H9 (cell line): ENCODE measurements around the gene DOLPP1. TPM values are rescaled to one million over a fixed set of nuclear protein-coding genes. Genes with fewer than 3 reads are reported as not detected.

Experiments
- DNase-seq: peaks from one replicate; pipeline ENCODE4 v3.0.0-alpha.2; 2017
- H2AFZ ChIP-seq: one replicate; pipeline ENCODE4 v1.6.1; 2013; ENCODE audit warnings: mild to moderate bottlenecking, low read length, control low read depth, moderate library complexity
- H2AK5ac ChIP-seq: 2 replicates; pipeline ENCODE4 v1.6.1; 2013; ENCODE audit warnings: low read length, control low read depth, mixed read lengths; ENCODE audit not compliant: insufficient read length
- H2BK120ac ChIP-seq: one replicate; pipeline ENCODE4 v1.6.1; 2013; ENCODE audit warnings: low read depth, mild to moderate bottlenecking, low read length, control low read depth, inconsistent platforms; ENCODE audit not compliant: poor library complexity, severe bottlenecking
- H2BK12ac ChIP-seq: 2 replicates; pipeline ENCODE4 v1.6.1; 2013; ENCODE audit warnings: low read length, control low read depth, mixed read lengths, low read depth; ENCODE audit not compliant: insufficient read length
- H2BK15ac ChIP-seq: 2 replicates; pipeline ENCODE4 v1.6.1; 2013; ENCODE audit warnings: low read depth, low read length, control low read depth
- H2BK20ac ChIP-seq: one replicate; pipeline ENCODE4 v1.6.1; 2013; ENCODE audit warnings: low read depth, mild to moderate bottlenecking, low read length, control low read depth, inconsistent platforms; ENCODE audit not compliant: poor library complexity, severe bottlenecking
- H2BK5ac ChIP-seq: 2 replicates; pipeline ENCODE4 v1.6.1; 2013; ENCODE audit warnings: low read length, control low read depth, mixed read lengths; ENCODE audit not compliant: insufficient read length
- H3K14ac ChIP-seq: 2 replicates; pipeline ENCODE4 v1.6.1; 2013; ENCODE audit warnings: low read length, control low read depth; ENCODE audit not compliant: insufficient read depth
- H3K18ac ChIP-seq: 2 replicates; pipeline ENCODE4 v1.6.1; 2013; ENCODE audit warnings: low read depth, mild to moderate bottlenecking, mixed read lengths, low read length, control low read depth; ENCODE audit not compliant: insufficient read length
- H3K23ac ChIP-seq: 2 replicates; pipeline ENCODE4 v1.6.1; 2013; ENCODE audit warnings: low read length, control low read depth, mixed read lengths, low read depth; ENCODE audit not compliant: insufficient read length
- H3K23me2 ChIP-seq: 2 replicates; pipeline ENCODE4 v1.6.1; 2013; ENCODE audit warnings: low read depth, mild to moderate bottlenecking, mixed read lengths, low read length, control low read depth; ENCODE audit not compliant: insufficient read length, poor library complexity, severe bottlenecking
- H3K27ac ChIP-seq: 2 replicates; pipeline ENCODE4 v1.5.1; 2013; ENCODE audit warnings: low read length, control low read depth, mixed read lengths, low read depth; ENCODE audit not compliant: insufficient read length
- H3K27me3 ChIP-seq: 2 replicates; pipeline ENCODE4 v1.6.1; 2013; ENCODE audit warnings: low read length, control low read depth, inconsistent platforms; ENCODE audit not compliant: insufficient read depth
- H3K4ac ChIP-seq: 2 replicates; pipeline ENCODE4 v1.6.1; 2013; ENCODE audit warnings: low read depth, mild to moderate bottlenecking, control low read depth, inconsistent platforms, low read length, moderate library complexity
- H3K4me1 ChIP-seq: 2 replicates; pipeline ENCODE4 v1.6.1; 2013; ENCODE audit warnings: low read length, control low read depth, inconsistent platforms; ENCODE audit not compliant: insufficient read depth
- H3K4me2 ChIP-seq: 2 replicates; pipeline ENCODE4 v1.6.1; 2013; ENCODE audit warnings: low read length, control low read depth, mixed read lengths; ENCODE audit not compliant: insufficient read length, insufficient read depth
- H3K56ac ChIP-seq: 2 replicates; pipeline ENCODE4 v1.6.1; 2013; ENCODE audit warnings: low read depth, mild to moderate bottlenecking, mixed read lengths, low read length, control low read depth; ENCODE audit not compliant: insufficient read length
- H3K79me1 ChIP-seq: 2 replicates; pipeline ENCODE4 v1.6.1; 2013; ENCODE audit warnings: low read depth, mild to moderate bottlenecking, moderate library complexity, low read length, control low read depth, inconsistent platforms; ENCODE audit not compliant: insufficient read depth, poor library complexity, severe bottlenecking
- H3K79me2 ChIP-seq: 2 replicates; pipeline ENCODE4 v1.6.1; 2013; ENCODE audit warnings: low read length, control low read depth, inconsistent platforms; ENCODE audit not compliant: insufficient read depth
- H3K9ac ChIP-seq: 2 replicates; pipeline ENCODE4 v1.6.1; 2013; ENCODE audit warnings: low read length, control low read depth, mixed read lengths; ENCODE audit not compliant: insufficient read length; ENCODE audit errors: extremely low read depth
- H3K9me3 ChIP-seq: one replicate; pipeline ENCODE4 v1.6.1; 2013; ENCODE audit warnings: low read depth, low read length, inconsistent platforms; ENCODE audit not compliant: control insufficient read depth
- H3T11ph ChIP-seq: one replicate; pipeline ENCODE4 v1.6.1; 2013; ENCODE audit warnings: mild to moderate bottlenecking, low read length, control low read depth, inconsistent platforms
- H4K20me1 ChIP-seq: one replicate; pipeline ENCODE4 v1.6.1; 2013; ENCODE audit not compliant: control insufficient read depth, insufficient read length, insufficient read depth
- H4K5ac ChIP-seq: 2 replicates; pipeline ENCODE4 v1.6.1; 2013; ENCODE audit warnings: low read depth, mild to moderate bottlenecking, mixed read lengths, low read length, control low read depth; ENCODE audit not compliant: insufficient read length
- H4K8ac ChIP-seq: replicated peaks from 2 replicates; pipeline ENCODE4 v1.6.1; 2013; ENCODE audit warnings: low read length, control low read depth, mixed read lengths, low read depth; ENCODE audit not compliant: insufficient read length
- H4K91ac ChIP-seq: 2 replicates; pipeline ENCODE4 v1.6.1; 2013; ENCODE audit warnings: low read depth, mild to moderate bottlenecking, moderate library complexity, mixed read lengths, low read length, control low read depth; ENCODE audit not compliant: insufficient read length
- H3K27ac Mint-ChIP-seq, 3 experiments: 2 replicates in 2 of 3; 3 replicates in 1 of 3; pipeline ENCODE4 v1.8.0; 2020 to 2021; ENCODE audit warnings: mixed read lengths in 3 of 3, mild to moderate bottlenecking in 1 of 3, moderate library complexity in 1 of 3
- H3K27me3 Mint-ChIP-seq: 2 replicates; pipeline ENCODE4 v1.8.0; 2021; ENCODE audit warnings: low read depth, mild to moderate bottlenecking, moderate library complexity, mixed read lengths
- H3K36me3 Mint-ChIP-seq, 3 experiments: 2 replicates in 2 of 3; 3 replicates in 1 of 3; pipeline ENCODE4 v1.8.0; 2020 to 2021; ENCODE audit warnings: low read depth in 3 of 3, mixed read lengths in 3 of 3; ENCODE audit not compliant: insufficient read depth in 1 of 3
- H3K4me1 Mint-ChIP-seq, 2 experiments: 2 replicates each; pipeline ENCODE4 v1.8.0; 2020; ENCODE audit warnings: mixed read lengths in 2 of 2
- H3K4me3 Mint-ChIP-seq, 2 experiments: 2 replicates in 1 of 2; 3 replicates in 1 of 2; pipeline ENCODE4 v1.8.0; 2020 to 2021; ENCODE audit warnings: mild to moderate bottlenecking in 2 of 2, mixed read lengths in 2 of 2, moderate library complexity in 1 of 2
- H3K9me3 Mint-ChIP-seq, 2 experiments: 2 replicates in 1 of 2; 3 replicates in 1 of 2; pipeline ENCODE4 v1.8.0; 2020; ENCODE audit warnings: mild to moderate bottlenecking in 2 of 2, mixed read lengths in 2 of 2, moderate library complexity in 1 of 2
- WGBS: extraction: QIAGEN DNeasy Blood & Tissue Kit; methylation state at CpG from one replicate; pipeline ENCODE4 v1.1.7; 2013; ENCODE audit warnings: missing lambda C conversion rate, low lambda C conversion rate, mixed read lengths; ENCODE audit not compliant: insufficient read length; ENCODE audit errors: extremely low coverage; 5-methylcytosine and 5-hydroxymethylcytosine counted together
- long read RNA-seq: library from polyadenylated mRNA; unstranded; transcript quantifications from one replicate; pipeline ENCODE4 v2.0.0, GENCODE V29; 2020
- total RNA-seq: library from RNA; stranded (reverse); gene quantifications from 2 replicates; pipeline ENCODE4 v1.2.1, GENCODE V29; 2021
- TF ChIP-seq, protein P1 (sequence below): fragments of 200-600 bp; sonication (generic); conservative IDR thresholded peaks from 3 replicates; pipeline ENCODE4 v1.8.0; 2021; ENCODE audit warnings: antibody characterized with exemption, mild to moderate bottlenecking

The DOLPP1 gene
- 42.6 and 43.3 TPM in 2 replicates for total RNA-seq
- long read RNA-seq, transcript DOLPP1-201 (6 exons, 1,932 nt), result minor isoform, 6 of 318 reads
- long read RNA-seq, transcript DOLPP1-202 (8 exons, 2,177 nt), result major isoform, 217 of 318 reads
- long read RNA-seq, transcript DOLPP1-203 (7 exons, 2,037 nt), result minor isoform, 49 of 318 reads
- long read RNA-seq, partial matches to known transcripts, result 7 of 318 reads
- long read RNA-seq, other reads (novel, unspliced or antisense), result 39 of 318 reads

DNA sequence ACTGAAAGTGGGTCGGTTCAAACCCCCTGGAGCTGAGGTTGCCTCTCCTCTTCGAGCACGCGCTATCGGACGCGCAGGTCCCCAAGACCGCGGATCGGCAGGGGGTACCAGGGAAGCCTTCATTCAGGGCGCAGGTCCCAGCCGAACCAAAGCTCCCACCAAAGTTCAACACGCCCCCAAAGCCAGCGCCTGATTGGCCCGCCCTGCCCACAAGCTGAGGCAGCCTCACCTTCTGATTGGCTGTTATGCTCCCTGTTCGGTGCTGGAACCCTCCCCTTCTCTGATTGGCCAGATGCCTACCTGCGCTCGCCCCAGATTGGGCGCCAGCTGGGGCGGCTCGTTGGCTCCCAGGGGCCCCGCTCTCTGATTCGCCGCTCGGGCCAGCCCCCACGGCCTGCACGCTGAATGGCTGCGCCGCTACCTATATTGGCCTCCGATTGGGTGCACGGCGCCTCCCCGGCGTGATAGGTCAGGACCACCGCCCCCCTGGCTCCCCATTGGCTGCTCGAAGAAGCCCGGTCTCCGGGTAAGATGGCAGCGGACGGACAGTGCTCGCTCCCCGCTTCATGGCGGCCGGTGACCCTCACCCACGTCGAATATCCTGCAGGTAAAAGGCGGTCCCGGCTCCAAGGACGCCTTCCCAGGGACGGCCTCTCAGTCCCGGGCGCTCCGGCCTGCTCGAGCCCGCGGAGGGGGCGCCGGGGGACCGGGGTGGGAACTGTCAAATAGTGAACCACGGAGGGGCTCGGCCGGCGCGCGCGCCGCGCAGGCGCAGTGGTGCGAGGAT is at the start of gene DOLPP1:
TSS of gene DOLPP1 (plus strand) at position 511 of the 787 bp plus-strand sequence. CDS start at position 532, 21 bp downstream.
- H4K5ac ChIP-seq, result no peak within 1 kb of the TSS
- peak within 1 kb of the TSS; percentile 77 to 93 (median 79); a peak in 4 of 7 replicates for H3K27ac Mint-ChIP-seq
- WGBS, result no CpG with 5 or more reads among the region's 70 CpGs

More for the DNA sequence above, at the start of gene DOLPP1:
- H2BK15ac ChIP-seq, result no peak within 1 kb of the TSS
- Mint-ChIP-seq H3K4me1 (peaks cover 3 to 17% of the 10 kb centered on the region in 2 experiments), H3K4me3 (peak within 1 kb of the TSS; percentile 88 to 95), H3K9me3 (no peaks in the 10 kb centered on the region), H3K27me3 (peaks cover 3% of the 10 kb centered on the region; the same call in 1 of the 2 replicates), H3K36me3 (peaks cover 5 to 15% (median 11%) of the 10 kb centered on the region in 3 experiments; a peak in 6 of 7 replicates)
- no peak within 1 kb of the TSS for H2AFZ ChIP-seq
- no peak within 1 kb of the TSS for H2BK12ac ChIP-seq
- peak within 1 kb of the TSS; percentile 75 for H3K9ac ChIP-seq
- peaks cover 12% of the 10 kb centered on the region for H3K23me2 ChIP-seq
- no peak within 1 kb of the TSS for H4K8ac ChIP-seq
- H3K27ac ChIP-seq, result no peak within 1 kb of the TSS
- H4K20me1 ChIP-seq, result peaks cover 2% of the 10 kb centered on the region
- TF ChIP-seq, protein P1, sequence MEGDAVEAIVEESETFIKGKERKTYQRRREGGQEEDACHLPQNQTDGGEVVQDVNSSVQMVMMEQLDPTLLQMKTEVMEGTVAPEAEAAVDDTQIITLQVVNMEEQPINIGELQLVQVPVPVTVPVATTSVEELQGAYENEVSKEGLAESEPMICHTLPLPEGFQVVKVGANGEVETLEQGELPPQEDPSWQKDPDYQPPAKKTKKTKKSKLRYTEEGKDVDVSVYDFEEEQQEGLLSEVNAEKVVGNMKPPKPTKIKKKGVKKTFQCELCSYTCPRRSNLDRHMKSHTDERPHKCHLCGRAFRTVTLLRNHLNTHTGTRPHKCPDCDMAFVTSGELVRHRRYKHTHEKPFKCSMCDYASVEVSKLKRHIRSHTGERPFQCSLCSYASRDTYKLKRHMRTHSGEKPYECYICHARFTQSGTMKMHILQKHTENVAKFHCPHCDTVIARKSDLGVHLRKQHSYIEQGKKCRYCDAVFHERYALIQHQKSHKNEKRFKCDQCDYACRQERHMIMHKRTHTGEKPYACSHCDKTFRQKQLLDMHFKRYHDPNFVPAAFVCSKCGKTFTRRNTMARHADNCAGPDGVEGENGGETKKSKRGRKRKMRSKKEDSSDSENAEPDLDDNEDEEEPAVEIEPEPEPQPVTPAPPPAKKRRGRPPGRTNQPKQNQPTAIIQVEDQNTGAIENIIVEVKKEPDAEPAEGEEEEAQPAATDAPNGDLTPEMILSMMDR, result no peak
- peaks cover 2% of the 10 kb centered on the region for H3K79me1 ChIP-seq
- no peak within 1 kb of the TSS for H2AK5ac ChIP-seq
- no peak within 1 kb of the TSS for H2BK120ac ChIP-seq
- no peaks in the 10 kb centered on the region for H3K9me3 ChIP-seq
- no peaks in the 10 kb centered on the region; the same call in 1 of the 2 replicates for H3K4me1 ChIP-seq
- no peak within 1 kb of the TSS for H2BK20ac ChIP-seq
- no peak within 1 kb of the TSS for H3T11ph ChIP-seq
- H3K23ac ChIP-seq, result no peak within 1 kb of the TSS
- H3K14ac ChIP-seq, result no peak within 1 kb of the TSS
- H3K4me2 ChIP-seq, result peak within 1 kb of the TSS; percentile 86
- peaks cover 6% of the 10 kb centered on the region; the same call in 1 of the 2 replicates for H3K79me2 ChIP-seq
- no peak within 1 kb of the TSS for H3K56ac ChIP-seq
- DNase-seq, result peak; percentile 100
- no peak within 1 kb of the TSS for H2BK5ac ChIP-seq
- H3K18ac ChIP-seq, result no peak within 1 kb of the TSS
- H3K4ac ChIP-seq, result no peak within 1 kb of the TSS
- H3K27me3 ChIP-seq, result no peaks in the 10 kb centered on the region
- no peak within 1 kb of the TSS for H4K91ac ChIP-seq
